ENCODE data around the gene SGTA. TPM values are rescaled to one million over a fixed set of nuclear protein-coding genes. Genes with fewer than 3 reads are reported as not detected.

Gene SGTA
- total and polyA plus RNA-seq, 2 of the 13 experiments (the other 11 are each of a cell fraction or from before 2014, with no cell fraction given), result 43.9 to 47.4 TPM

DNA sequence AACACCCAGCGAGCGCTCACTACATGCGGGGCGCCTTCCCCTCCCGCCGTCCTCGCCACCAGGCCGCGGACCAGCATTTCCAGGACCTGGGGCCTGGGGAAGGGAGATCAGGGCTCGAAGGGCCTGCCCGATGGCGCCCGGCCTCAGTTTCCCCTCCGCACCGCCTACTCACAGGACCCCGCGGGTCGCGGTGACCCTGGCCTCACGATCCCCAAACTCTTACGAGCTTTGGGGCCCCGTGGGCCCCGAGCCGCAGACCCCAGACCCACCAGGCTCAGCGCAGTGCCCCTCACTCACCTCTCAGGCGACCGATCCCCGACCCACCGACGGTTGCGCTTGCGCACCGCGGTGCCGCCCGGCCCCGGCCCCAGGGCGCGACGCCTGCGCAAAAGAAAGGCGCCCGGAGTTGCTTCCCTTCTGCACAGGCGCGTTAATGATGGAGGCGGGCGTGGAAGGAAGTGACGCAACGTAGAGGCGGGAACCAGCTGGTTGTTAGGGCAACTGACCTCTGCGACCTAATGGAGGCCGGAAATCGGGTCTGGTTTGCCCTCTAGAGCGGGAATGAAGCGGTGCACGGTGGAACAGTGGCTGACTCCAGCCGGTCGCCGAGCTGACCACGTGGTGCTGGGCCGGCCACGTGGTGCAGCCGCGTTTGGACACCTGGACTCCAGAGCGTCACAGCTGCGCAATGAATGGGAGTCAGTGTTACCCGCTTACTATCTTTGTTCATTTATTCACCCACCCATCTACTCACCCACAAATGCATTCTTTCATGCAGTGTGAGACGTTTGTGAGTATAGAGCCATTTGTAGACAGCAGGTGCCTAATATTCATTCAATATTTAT is at the start of gene SGTA (continued):
- peak; percentile 81 for TF ChIP-seq ZNF263 (CRISPR knock-in tag; IDR thresholded peaks at IDR 0.05)
- TF ChIP-seq YEATS2 (CRISPR knock-in tag; IDR thresholded peaks at IDR 0.05; ENCODE audit: borderline replicate concordance), result peak; percentile 94
- TF ChIP-seq MIER2 (CRISPR knock-in tag; IDR thresholded peaks at IDR 0.05), result peak; percentile 66; the same call in 1 of the 2 replicates
- TF ChIP-seq, protein P1, sequence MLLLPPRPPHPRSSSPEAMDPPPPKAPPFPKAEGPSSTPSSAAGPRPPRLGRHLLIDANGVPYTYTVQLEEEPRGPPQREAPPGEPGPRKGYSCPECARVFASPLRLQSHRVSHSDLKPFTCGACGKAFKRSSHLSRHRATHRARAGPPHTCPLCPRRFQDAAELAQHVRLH (CRISPR knock-in tag; IDR thresholded peaks at IDR 0.05; ENCODE audit: borderline replicate concordance, low read depth), result peak; percentile 93
- peak; percentile 91 for TF ChIP-seq ZBTB2 (CRISPR knock-in tag; IDR thresholded peaks at IDR 0.05; ENCODE audit: low read depth)
- TF ChIP-seq, protein P2, sequence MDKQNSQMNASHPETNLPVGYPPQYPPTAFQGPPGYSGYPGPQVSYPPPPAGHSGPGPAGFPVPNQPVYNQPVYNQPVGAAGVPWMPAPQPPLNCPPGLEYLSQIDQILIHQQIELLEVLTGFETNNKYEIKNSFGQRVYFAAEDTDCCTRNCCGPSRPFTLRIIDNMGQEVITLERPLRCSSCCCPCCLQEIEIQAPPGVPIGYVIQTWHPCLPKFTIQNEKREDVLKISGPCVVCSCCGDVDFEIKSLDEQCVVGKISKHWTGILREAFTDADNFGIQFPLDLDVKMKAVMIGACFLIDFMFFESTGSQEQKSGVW (CRISPR knock-in tag; IDR thresholded peaks at IDR 0.05; ENCODE audit: borderline replicate concordance), result no peak
- TF ChIP-seq, protein P3, sequence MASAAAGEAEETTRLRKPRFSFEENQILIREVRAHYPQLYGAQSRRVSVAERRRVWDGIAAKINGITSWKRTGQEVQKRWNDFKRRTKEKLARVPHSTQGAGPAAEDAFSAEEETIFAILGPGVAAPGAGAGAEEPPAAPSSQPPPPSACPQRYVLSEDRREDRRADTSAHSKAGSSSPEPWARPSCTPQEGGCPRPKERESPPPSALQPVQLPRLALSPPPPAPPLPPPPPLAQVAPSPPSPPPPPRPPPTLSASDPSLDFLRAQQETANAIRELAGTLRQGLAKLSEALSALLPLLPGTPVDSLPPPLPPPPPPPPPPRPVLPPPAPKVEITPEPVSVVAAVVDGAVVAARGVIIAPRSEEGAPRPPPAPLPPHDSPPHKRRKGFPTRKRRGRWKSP (CRISPR knock-in tag; IDR thresholded peaks at IDR 0.05), result peak; percentile 98
- TF ChIP-seq ZNF558 (CRISPR knock-in tag; IDR thresholded peaks at IDR 0.05; ENCODE audit: borderline replicate concordance), result peak; percentile 96; the same call in 1 of the 2 replicates
- TF ChIP-seq ZNF446 (CRISPR knock-in tag; IDR thresholded peaks at IDR 0.05), result peak; percentile 89; the same call in 1 of the 2 replicates
- TF ChIP-seq, protein P4, sequence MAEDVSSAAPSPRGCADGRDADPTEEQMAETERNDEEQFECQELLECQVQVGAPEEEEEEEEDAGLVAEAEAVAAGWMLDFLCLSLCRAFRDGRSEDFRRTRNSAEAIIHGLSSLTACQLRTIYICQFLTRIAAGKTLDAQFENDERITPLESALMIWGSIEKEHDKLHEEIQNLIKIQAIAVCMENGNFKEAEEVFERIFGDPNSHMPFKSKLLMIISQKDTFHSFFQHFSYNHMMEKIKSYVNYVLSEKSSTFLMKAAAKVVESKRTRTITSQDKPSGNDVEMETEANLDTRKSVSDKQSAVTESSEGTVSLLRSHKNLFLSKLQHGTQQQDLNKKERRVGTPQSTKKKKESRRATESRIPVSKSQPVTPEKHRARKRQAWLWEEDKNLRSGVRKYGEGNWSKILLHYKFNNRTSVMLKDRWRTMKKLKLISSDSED (CRISPR knock-in tag; IDR thresholded peaks at IDR 0.05), result peak; percentile 92
- TF ChIP-seq, protein P5, sequence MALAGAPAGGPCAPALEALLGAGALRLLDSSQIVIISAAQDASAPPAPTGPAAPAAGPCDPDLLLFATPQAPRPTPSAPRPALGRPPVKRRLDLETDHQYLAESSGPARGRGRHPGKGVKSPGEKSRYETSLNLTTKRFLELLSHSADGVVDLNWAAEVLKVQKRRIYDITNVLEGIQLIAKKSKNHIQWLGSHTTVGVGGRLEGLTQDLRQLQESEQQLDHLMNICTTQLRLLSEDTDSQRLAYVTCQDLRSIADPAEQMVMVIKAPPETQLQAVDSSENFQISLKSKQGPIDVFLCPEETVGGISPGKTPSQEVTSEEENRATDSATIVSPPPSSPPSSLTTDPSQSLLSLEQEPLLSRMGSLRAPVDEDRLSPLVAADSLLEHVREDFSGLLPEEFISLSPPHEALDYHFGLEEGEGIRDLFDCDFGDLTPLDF (CRISPR knock-in tag; IDR thresholded peaks at IDR 0.05), result peak; percentile 93
- peak; percentile 97 for TF ChIP-seq RBM22 (optimal IDR thresholded peaks at IDR 0.05; ENCODE audit: low read length)
- no peak for TF ChIP-seq NPAS2 (CRISPR knock-in tag; IDR thresholded peaks at IDR 0.05; ENCODE audit: borderline replicate concordance)
- no peak for TF ChIP-seq ADNP (CRISPR knock-in tag; IDR thresholded peaks at IDR 0.05)
- TF ChIP-seq, protein P6, sequence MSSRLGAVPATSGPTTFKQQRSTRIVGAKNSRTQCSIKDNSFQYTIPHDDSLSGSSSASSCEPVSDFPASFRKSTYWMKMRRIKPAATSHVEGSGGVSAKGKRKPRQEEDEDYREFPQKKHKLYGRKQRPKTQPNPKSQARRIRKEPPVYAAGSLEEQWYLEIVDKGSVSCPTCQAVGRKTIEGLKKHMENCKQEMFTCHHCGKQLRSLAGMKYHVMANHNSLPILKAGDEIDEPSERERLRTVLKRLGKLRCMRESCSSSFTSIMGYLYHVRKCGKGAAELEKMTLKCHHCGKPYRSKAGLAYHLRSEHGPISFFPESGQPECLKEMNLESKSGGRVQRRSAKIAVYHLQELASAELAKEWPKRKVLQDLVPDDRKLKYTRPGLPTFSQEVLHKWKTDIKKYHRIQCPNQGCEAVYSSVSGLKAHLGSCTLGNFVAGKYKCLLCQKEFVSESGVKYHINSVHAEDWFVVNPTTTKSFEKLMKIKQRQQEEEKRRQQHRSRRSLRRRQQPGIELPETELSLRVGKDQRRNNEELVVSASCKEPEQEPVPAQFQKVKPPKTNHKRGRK (CRISPR knock-in tag; IDR thresholded peaks at IDR 0.05), result no peak
- TF ChIP-seq ZNF235 (CRISPR knock-in tag; IDR thresholded peaks at IDR 0.05; ENCODE audit: borderline replicate concordance), result no peak; the same call in 1 of the 2 replicates
- TF ChIP-seq ZBTB43 (CRISPR knock-in tag; conservative IDR thresholded peaks at IDR 0.05), result peak; percentile 94
- peak; percentile 95 for TF ChIP-seq RFX3 (CRISPR knock-in tag; IDR thresholded peaks at IDR 0.05)

Data from HepG2 (cell line).